GM21786 (cell line): ENCODE results near the gene COL4A4.

Experiments
- ATAC-seq: cut with Tn5 transposase; IDR thresholded peaks from one replicate; pipeline ENCODE4 v1.9.1; 2021; ENCODE audit not compliant: unreplicated experiment

The COL4A4 gene

DNA sequence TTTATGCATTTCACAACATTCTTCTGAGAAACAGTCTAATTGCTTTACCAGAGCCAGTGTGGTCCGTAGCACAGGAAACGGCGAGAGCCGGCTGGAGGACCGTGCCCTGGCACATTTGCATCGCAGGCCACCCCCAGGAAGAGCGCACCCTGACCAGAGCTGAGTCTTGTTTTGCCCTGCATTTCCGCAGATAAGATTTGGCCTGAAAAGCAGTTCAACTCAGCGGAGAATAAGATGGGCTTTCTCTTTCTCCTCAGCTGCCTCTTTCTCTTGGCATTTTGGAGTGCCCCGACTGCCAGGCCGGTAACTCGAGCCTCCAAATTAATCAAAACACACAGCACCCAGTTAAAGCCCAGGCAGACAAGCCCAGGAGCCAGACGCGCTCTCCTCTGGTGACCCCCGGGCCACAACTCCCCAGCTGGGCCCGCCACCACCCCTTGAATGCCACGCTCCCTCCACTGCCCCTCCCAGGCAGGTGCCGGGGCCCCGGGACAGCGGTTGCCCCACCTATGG, 464 bp downstream of the COL4A4 start:
- ATAC-seq, result peak; percentile 64

GRCh38 chr2:227161947-227162346, 2.1 kb downstream of the COL4A4 start:
- no peak for ATAC-seq

GRCh38 chr2:227160164-227160563, 3.8 kb downstream of the COL4A4 start:
- ATAC-seq, result no peak

- no peak for ATAC-seq
These were observed 8.8 kb downstream of the COL4A4 start for GRCh38 chr2:227154986-227155774.

DNA sequence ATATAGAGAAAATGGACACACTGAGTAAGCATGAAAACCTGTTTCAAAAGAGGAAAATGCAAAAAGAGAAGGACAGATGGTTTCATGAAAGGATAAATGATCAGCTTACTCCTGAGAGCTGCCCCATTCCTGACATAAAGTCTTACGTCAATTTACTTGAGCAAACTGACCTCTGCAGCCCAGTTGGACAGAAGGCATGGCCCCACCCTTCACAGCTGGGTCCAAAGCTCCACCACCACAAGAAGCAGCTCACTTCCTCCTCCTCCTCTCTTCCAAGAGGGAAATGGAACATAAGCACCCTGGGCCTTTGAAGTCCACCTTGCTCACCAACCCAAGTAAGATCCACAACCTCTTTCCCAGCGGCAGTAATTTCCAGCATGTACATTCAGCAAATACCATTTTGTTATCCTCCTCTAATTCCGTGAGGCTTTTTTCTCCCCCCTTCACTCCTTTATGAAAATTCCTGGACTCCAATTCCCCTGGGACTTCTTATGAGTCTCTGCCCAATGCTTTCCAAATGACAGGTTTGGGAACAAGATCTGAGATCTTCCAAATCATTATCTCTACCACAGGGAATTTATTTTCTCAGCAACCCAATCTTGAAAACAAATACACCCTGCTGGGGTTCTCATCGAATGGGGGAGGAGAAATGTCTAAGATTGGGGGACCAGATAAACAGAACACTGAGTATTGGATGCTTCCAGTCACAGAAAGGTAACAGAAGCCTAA, 10.1 kb downstream of the COL4A4 start:
- ATAC-seq, result no peak

DNA sequence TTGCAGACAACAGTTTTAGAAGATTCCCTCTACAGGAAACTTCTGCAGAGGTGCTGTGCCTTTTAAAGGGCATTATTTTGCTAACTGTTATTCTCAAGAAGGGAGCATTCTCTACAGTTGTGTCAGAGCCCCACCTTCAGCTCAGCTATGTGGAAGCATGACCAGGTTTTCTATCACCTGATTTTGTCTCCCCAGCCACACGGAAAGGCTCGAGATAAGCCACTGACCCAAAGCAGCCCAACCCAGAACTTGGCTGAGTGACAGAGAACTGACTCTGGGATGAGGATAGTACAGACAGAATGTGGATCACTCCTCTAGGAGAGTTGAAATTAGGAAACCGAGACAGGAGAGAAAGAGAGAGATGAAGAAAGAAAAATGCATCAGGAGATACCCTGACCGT, 10.7 kb downstream of the COL4A4 start:
- no peak for ATAC-seq

DNA sequence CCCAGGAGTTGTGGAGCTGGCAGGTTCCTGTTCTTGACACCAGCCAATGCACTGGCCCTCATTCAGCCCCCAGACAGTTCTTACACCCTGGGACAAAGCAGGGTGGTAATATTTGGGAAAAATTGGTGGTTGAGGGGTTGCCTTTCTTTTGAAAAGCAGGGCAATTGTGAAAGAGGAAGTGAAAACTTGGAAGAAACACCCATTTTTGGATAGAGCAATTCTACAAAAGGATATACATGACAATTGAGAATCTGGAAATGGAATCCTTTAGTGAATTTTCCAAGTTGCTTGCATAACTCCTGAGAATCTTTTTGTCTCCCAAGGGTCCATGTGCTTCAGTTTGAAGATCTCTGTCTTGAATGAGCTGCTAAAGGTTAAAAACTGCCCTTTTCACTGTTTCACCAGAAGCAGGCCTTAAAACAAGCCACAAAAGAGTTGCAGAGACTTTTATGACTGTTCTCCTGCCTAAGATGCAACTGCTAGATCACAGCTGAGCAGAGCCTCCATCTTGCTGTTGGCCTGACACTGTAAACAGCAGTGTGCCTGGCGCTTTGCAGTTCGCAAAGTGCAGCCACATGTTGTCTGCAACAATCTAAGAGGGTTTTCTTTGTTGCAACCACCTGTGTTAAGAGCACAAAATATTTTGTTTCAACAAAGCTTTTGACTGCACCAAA, 11.8 kb downstream of the COL4A4 start:
- no peak for ATAC-seq

DNA sequence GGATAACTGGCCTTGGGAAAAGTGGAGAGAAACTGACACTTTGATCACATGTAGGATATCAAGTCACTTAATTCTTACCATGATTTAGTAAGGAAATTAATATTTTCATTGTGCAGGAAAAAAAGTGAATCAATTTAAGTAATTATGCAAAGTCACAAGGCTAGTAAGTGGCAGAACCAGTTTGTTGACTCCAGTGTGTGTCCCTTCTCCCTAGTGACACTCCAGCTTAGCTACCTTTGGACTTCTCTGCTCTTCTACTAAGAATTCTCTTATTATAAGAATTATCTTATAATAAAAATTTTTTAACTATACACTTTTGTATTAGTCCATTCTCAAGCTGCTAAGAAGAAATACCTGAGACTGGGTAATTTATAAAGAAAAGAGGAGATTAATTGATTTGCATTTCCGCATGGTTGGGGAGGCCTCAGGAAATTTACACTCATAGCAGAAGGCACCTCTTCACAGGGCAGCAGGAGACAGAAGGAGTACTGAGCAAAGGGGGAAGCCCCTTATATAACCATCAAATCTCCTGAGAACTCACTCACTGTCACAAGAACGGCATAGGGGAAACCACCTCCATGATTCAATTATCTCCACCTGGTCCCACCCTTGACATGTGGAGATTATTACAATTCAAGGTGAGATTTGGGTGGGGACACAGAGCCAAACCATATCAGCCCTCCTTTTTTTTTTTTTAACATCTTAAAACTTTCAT, 13.6 kb downstream of the COL4A4 start:
- no peak for ATAC-seq

GRCh38 chr2:227148106-227148505, 15.9 kb downstream of the COL4A4 start:
- ATAC-seq, result no peak

DNA sequence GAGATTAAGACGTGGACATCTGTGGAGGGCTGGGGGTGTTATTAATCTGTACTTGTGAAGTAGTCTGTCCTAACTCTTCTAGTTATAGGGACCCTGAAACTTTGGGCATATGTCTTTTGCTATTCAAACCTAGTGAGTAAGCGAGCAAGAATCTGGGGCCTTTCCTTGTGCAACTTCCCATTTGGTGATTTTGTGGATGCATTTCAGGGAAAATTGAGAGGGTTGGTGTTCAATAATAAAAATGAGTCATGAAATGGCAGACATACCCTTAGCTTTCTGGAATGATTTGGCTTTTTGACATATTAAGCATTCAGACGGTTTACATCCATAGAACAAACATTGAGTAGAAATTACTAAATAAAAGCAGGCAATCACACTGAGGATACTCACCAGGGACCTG, 17.0 kb downstream of the COL4A4 start:
- ATAC-seq, result no peak

GRCh38 chr2:227146456-227146855, 17.5 kb downstream of the COL4A4 start:
- no peak for ATAC-seq

GRCh38 chr2:227143895-227144294, 20.1 kb downstream of the COL4A4 start:
- ATAC-seq, result no peak

DNA sequence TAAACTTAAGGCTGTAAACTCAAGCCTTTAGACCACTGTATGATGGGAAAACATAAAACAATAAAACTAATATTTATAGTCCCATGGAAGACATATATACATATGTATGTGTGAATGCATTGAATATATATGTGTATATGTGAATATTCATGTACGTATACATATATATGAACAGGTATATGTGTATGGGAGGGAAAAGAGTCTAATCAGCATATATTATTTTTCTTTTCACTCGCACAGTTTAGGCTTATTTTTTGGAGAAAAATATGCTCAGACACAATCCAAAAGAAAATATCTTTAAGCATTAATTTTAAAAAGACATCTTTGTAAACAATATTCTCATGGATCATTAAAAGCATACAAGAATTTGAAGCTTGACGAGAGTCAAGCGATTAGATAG, 22.7 kb downstream of the COL4A4 start:
- no peak for ATAC-seq

DNA sequence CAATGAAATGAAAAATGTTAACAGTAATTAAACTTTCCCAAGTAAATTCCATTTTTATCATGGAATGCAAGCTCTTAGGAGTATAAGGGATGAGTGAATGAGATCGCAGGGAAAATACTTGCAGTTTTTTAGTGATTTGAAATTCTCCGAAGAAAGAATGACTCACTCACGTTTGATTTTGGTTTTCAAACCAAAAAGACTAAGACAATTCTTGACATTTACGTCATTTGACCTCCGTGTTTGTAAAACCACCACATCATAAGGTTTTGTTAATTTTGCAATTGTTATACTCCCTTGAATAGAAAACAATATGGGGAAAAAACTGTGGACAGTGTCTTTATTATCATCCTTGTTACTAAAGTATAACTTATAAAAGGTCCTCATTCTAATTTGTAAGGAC, 29.4 kb downstream of the COL4A4 start:
- no peak for ATAC-seq

DNA sequence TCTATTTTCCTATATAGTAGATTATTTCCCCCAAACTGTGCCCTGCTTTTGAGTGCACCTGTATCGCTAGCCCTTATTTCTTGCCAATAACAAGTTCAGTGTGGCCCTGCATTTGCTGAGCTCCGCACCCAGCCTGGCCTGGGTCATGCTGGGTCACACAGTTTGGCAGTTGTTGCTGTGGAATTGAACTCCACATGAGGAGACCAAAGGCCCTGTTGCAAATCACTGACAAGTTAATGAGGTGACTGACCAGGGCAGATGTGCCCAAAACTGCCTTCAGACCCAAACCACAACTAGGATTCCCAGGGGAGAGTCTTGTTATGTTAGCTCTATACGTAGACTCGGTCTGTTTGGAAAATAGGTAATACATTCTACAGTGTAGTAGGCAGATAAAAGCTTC, 31.0 kb downstream of the COL4A4 start:
- no peak for ATAC-seq

GRCh38 chr2:227130636-227131035, 33.4 kb downstream of the COL4A4 start:
- no peak for ATAC-seq

DNA sequence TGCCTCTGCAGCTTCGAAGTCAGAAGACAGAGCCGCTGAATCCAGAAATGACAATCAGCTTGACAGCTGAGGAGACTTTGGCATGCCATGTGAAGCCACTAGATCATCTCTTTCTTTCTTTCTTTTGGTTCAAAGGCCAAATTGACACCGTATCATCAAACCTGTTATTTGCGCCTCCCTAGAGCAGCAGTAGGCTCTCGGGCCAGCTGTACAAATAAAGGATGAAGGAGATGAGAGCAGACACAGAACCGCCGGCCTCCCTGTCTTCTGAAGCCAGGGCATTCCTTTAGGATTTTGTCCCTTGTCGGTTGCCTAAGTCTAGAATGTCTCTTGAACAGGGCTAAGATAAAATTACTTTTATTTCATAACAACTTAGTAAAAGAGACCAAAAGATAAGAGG, 36.8 kb downstream of the COL4A4 start:
- ATAC-seq, result no peak

DNA sequence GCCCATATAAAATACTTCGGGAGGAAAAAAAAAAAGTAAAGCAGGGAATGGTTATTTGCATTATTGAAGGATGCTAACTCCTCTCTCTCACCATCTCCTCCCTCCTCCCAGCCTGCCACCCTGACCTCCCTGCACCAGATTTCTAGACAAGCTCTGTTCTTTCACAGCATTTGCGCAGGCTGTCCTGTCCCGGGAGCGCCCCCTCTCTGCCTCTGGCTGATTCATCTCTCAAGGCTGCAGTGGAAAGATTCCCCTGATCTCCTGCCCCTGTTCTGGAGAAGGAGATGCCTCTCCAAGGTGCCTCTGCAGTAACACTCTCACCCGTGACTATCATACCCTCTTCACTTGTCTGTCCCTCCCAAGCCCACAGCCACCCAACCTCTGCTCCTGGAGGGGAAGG, 38.5 kb downstream of the COL4A4 start:
- no peak for ATAC-seq

DNA sequence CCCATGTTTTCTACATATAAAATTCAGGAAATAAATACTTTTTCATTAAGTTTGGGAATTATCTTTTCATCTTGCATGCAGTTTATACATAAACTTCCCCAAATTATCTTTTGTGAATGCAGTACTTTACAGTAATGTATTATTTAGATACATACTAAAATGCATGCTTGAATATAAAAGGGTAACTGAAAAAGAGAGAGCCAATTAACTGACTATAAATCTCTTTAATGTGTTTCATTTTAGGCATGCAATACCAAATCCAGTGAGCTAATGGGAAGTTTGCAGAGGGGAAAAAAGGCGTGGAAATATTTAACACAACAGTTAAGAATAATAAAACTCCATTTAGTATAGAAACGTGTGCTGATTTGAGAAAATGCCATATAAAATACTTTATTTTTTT, 39.2 kb downstream of the COL4A4 start:
- no peak for ATAC-seq

DNA sequence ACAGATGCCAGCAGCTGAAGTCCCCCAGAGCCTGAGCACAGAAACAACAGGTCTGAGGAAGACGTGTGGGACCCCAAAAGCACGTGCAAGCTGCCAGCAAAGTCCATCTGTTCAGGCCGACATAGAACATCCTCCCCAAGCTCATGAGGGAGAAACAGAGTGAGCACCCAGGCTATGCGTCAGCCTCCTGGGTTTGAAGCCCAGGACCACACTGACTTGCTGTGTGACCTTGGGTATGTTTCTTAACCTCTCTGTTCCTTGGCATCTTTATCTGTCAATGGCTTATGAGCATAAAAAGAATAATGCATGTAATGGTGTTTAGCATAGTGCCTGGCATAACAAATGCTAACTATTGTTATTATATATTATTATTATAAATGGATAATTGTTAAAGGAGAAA, 40.3 kb downstream of the COL4A4 start:
- no peak for ATAC-seq

DNA sequence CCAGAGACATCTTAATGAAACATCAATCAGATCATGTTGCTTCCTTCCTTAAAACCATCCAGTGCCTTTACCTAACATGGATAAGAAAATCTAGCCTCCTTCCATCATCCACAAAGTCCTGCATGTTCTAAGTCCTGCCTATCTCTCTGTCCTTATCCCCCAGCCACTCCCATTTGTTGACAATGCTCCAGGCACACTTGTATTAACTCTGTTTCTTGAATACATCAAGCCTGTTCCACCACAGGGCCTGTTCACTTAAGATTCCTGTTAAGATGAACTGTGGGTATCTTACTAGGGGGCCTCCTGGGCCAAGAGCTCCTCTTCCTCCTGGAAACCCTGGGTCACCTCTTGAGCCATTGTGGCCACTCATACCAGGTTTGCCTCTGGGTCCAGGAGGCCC, 45.7 kb downstream of the COL4A4 start:
- ATAC-seq, result no peak
